Heart left ventricle (tissue), 16 donors: Measurements from ENCODE around the gene AFF3. TPM values are rescaled to one million over a fixed set of nuclear protein-coding genes. Genes with fewer than 3 reads are reported as not detected.
"Not testable (repeated sequence)": the region's sequence is repeated elsewhere in the genome, so short reads cannot be mapped to it uniquely, and the experiment has no call there.

Experiments
- ATAC-seq, 4 donors: fragments of 200-7000 bp; cut with Tn5 transposase; one replicate each; pipeline ENCODE4 v1.9.1; 2020 to 2022; ENCODE audit warnings: moderate library complexity in 4 of 4, mild to moderate bottlenecking in 3 of 4, moderate number of reproducible peaks in 1 of 4
- DNase-seq, 5 donors: peaks; one replicate each; pipeline ENCODE4 v3.0.0-alpha.2; 2020
- H3K27ac ChIP-seq, 12 donors: fragments of 200-600 bp; sonication (generic) in 4 of 12; one replicate each; pipeline versions ENCODE4 v1.5.0 to v1.8.0; 2016 to 2022; ENCODE audit warnings: mild to moderate bottlenecking in 2 of 12
- H3K27me3 ChIP-seq, 9 donors: fragments of 200-600 bp; sonication (generic) in 2 of 9; one replicate each; pipeline versions ENCODE4 v1.5.1 to v1.8.0; 2016 to 2022; ENCODE audit warnings: mild to moderate bottlenecking in 3 of 9
- H3K36me3 ChIP-seq, 9 donors: fragments of 200-600 bp; sonication (generic) in 2 of 9; one replicate each; pipeline versions ENCODE4 v1.5.0 to v1.8.0; 2018 to 2022; ENCODE audit warnings: mild to moderate bottlenecking in 2 of 9
- H3K4me1 ChIP-seq, 12 donors: fragments of 200-600 bp; sonication (generic) in 4 of 12; one replicate each; pipeline versions ENCODE4 v1.5.0 to v1.8.0; 2016 to 2022; ENCODE audit warnings: mild to moderate bottlenecking in 3 of 12
- H3K4me3 ChIP-seq, 12 donors: fragments of 200-600 bp; sonication (generic) in 4 of 12; one replicate each; pipeline versions ENCODE4 v1.5.0 to v1.8.0; 2017 to 2022; ENCODE audit warnings: mild to moderate bottlenecking in 9 of 12, moderate library complexity in 4 of 12
- H3K9me3 ChIP-seq, 12 donors: fragments of 200-600 bp; sonication (generic) in 4 of 12; one replicate each; pipeline versions ENCODE4 v1.5.0 to v1.8.0; 2016 to 2022; ENCODE audit warnings: mild to moderate bottlenecking in 1 of 12
- POLR2A ChIP-seq, 2 donors: fragments of 450-650 bp; IDR thresholded peaks; one replicate each; pipeline ENCODE4 v1.6.1; 2017; ENCODE audit warnings: antibody characterized with exemption in 2 of 2, mild to moderate bottlenecking in 2 of 2, moderate library complexity in 2 of 2
- WGBS, 4 donors: extraction: QIAGEN DNeasy Blood & Tissue Kit in 2 of 4; methylation state at CpG; one replicate each; pipeline versions ENCODE4 v1.1.5 to v1.1.7; 2013 to 2018; 5-methylcytosine and 5-hydroxymethylcytosine counted together
- intact Hi-C, 10 donors: fragments of 100-400 bp; cut with DNase I; formaldehyde crosslinking; loops; one replicate each; pipeline versions ENCODE4 v1.11.1 to v1.14.2; 2022
- polyA plus RNA-seq, 2 donors: library from polyadenylated mRNA; stranded (reverse); fragments of 200-250 nt; gene quantifications; one replicate each; pipeline ENCODE4 v1.2.3, GENCODE V29; 2013
- total RNA-seq, 9 donors: library from RNA; depleted of rRNA in 2 of 9; stranded (reverse); fragments of >200 nt in 2 of 9; fragmentation: NEBNext Ultra II Directional in 3 of 9; extraction: Animal tissue kit (Norgen Biotek cat#: 25700) in 3 of 9; gene quantifications; one replicate each; pipeline versions ENCODE4 v1.1.0 to v1.2.4, GENCODE V29; 2016 to 2023
- TF ChIP-seq, protein P1 (sequence below), 12 donors: fragments of 200-600 bp; sonication (generic) in 4 of 12; IDR thresholded peaks; one replicate each; pipeline versions ENCODE4 v1.5.0 to v1.8.0; 2018 to 2022; ENCODE audit warnings: antibody characterized with exemption in 12 of 12, mild to moderate bottlenecking in 5 of 12
- donor health status: ischemic (EF 13 %, LVEDD 7.1; RV severe dilation, severe dysfunction).
- donor health status: healthy with polysubstance abuse.
- donor health status: DM: no; HTN: yes; CAD: no.
- donor health status: DM: no; HTN: no; CAD: no.
- donor health status: ischemic (EF 25% LVEDD 6.9; RV normal size, moderate dysfunction).
- donor health status: ischemic (EF 25% LVEDD 5.7; RV mildly dilated, moderate dysfunction).
- donor health status: healthy.
- donor health status: DM: yes; HTN: yes; CAD: no.
- donor health status: ischemic (EF 35%, LVEDD 5.7; RV mildly dilated, moderate dysfunction).
- donor health status: nonischemic (EF 11% LVEDD 7.7; RV severe dilation, severe dysfunction).
- donor health status: DM: yes; HTN: yes; CAD: no.
- donor health status: PGD.
- donor health status: ischemic (EF 29% LVEDD 5.4; RV normal size, mild dysfunction).
- donor health status: nonischemic (EF 23%, LVEDD 6.1; RV moderate dilation, normal function).

Gene AFF3
- total and polyA plus RNA-seq, 11 donors, result 1.3 to 15.5 (median 4.7) TPM

DNA sequence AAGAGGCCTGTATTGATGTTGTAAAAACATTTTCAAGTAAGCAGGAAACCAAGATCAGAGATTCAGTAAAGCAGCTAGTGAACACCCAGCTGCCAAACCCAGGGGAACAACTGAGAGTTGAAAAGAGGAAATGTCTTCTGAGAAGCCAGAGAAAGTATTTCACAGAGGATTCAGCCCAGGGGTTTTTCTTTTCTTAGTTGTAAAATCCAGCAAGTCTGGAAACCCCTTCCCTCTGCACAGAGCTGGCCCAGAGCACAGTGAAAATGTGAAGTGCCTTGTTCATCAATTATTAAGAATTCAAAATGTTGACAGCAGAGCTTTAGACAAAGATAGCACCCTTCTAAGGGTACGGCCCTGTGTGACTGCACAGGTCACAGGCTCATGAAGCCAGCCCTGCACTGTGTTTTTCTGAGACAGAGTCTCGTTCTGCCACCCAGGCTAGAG is 28.4 kb downstream of the AFF3 start:
- no peak for ATAC-seq
- Histone ChIP-seq H3K9me3 (peaks cover 0 to 21% (median 0%) of the 10 kb centered on the region in 12 donors), H3K4me1 (no peaks in the 10 kb centered on the region), H3K36me3 (no peaks in the 10 kb centered on the region), H3K27ac (no peak overlapping the region), H3K4me3 (no peak overlapping the region), H3K27me3 (no peaks in the 10 kb centered on the region)
- intact Hi-C loops, result loop anchor here in 2 of 10 donors (10.0 kb wide), 2 partner anchors 121 to 131 kb away; no protein-coding TSS in a partner anchor
- TF ChIP-seq, protein P1, sequence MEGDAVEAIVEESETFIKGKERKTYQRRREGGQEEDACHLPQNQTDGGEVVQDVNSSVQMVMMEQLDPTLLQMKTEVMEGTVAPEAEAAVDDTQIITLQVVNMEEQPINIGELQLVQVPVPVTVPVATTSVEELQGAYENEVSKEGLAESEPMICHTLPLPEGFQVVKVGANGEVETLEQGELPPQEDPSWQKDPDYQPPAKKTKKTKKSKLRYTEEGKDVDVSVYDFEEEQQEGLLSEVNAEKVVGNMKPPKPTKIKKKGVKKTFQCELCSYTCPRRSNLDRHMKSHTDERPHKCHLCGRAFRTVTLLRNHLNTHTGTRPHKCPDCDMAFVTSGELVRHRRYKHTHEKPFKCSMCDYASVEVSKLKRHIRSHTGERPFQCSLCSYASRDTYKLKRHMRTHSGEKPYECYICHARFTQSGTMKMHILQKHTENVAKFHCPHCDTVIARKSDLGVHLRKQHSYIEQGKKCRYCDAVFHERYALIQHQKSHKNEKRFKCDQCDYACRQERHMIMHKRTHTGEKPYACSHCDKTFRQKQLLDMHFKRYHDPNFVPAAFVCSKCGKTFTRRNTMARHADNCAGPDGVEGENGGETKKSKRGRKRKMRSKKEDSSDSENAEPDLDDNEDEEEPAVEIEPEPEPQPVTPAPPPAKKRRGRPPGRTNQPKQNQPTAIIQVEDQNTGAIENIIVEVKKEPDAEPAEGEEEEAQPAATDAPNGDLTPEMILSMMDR (IDR thresholded peaks at IDR 0.05), result no peak
- no peak for TF ChIP-seq POLR2A (IDR thresholded peaks at IDR 0.05)
- DNase-seq, result no peak
- WGBS, 4 donors, result 73 to 83% (median 80%) methylated on average over 2 of the region's 2 CpGs

- intact Hi-C loops, result loop anchor here in 2 of 10 donors (10.0 kb wide), 2 partner anchors 124 to 134 kb away; no protein-coding TSS in a partner anchor
- Histone ChIP-seq H3K4me3 (no peak overlapping the region), H3K4me1 (peaks cover 0 to 13% (median 1%) of the 10 kb centered on the region in 12 donors), H3K27me3 (peaks cover 0 to 11% (median 0%) of the 10 kb centered on the region in 9 donors), H3K9me3 (peaks cover 0 to 2% (median 0%) of the 10 kb centered on the region in 12 donors), H3K27ac (no peak overlapping the region), H3K36me3 (no peaks in the 10 kb centered on the region)
- 64 to 86% (median 69%) methylated on average over 2 of the region's 2 CpGs for WGBS, 4 donors
- ATAC-seq (no peak), DNase-seq (no peak)
- TF ChIP-seq, protein P1 (IDR thresholded peaks at IDR 0.05), result no peak
- no peak for TF ChIP-seq POLR2A (IDR thresholded peaks at IDR 0.05)
Observed at GRCh38 chr2:100110614-100111000, 31.8 kb downstream of the AFF3 start.

DNA sequence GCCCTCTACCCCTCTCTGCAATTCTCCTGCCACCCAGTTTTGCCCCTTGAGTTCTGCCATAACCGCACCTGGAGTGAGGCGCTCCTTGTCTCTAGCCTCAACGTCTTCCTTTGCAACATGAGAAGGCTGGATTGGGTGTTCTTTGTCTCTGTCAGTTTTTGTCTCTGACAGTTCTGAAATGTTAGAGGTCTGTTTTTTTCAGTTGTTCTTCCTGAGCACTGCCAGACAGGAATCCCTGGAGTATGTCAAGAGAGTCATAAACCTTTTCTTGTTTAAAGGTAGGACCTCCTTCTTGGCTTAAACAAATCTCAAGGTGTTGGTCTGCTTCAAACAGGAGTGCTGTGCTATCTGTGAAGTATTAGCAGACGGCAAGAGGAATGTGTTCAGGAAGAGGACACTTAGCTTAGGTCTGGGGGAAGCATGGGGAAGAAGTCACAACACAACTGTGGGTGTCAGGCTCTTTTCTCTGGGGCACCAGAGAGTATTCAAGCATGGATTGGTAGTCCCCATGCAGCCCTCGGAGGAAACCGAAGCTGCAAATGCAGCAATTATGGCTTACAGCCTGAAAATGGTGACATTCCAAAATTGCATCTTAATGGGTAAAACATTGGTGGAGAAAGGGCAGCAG is 32.3 kb downstream of the AFF3 start:
- DNase-seq (no peak), ATAC-seq (no peak)
- Histone ChIP-seq H3K9me3 (no peaks in the 10 kb centered on the region), H3K36me3 (no peaks in the 10 kb centered on the region), H3K4me3 (no peak overlapping the region), H3K27ac (no peak overlapping the region), H3K4me1 (peaks cover 0 to 17% (median 6%) of the 10 kb centered on the region in 12 donors), H3K27me3 (peaks cover 0 to 12% (median 0%) of the 10 kb centered on the region in 9 donors)
- intact Hi-C loops, result loop anchor here in 4 of 10 donors (5.0 to 10.0 kb wide), 4 partner anchors 115 to 383 kb away; no protein-coding TSS in a partner anchor
- no peak for TF ChIP-seq POLR2A (IDR thresholded peaks at IDR 0.05)
- TF ChIP-seq, protein P1 (IDR thresholded peaks at IDR 0.05), result no peak
- WGBS, 4 donors, result 70 to 75% (median 73%) methylated on average over 6 of the region's 6 CpGs

DNA sequence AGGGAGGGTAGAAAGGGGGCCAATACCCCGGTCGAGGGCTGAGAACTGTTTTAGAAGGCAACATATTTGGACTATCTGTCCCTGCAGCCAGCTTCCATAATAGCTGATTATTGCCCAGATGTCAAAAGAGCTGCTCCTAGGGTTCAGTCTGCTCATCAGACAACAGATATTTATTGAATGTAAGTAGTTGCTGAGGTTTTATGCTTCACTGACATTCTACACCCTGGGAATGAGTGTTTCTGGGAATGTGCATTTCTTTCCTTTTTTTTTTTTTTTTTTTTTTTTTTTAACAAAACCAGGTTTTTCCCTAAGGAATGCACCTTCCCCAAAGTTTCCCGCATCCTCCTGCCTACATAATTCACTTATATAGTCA is 33.8 kb downstream of the AFF3 start:
- DNase-seq, H3K27ac ChIP-seq, H3K36me3 ChIP-seq, H3K4me3 ChIP-seq, H3K9me3 ChIP-seq, ATAC-seq: not testable (repeated sequence)
- Histone ChIP-seq H3K27me3 (peaks cover 0 to 12% (median 0%) of the 10 kb centered on the region in 9 donors), H3K4me1 (peaks cover 0 to 17% (median 7%) of the 10 kb centered on the region in 12 donors)
- 66 to 82% (median 75%) methylated on average over 3 of the region's 3 CpGs for WGBS, 4 donors
- intact Hi-C loops, result loop anchor here in 2 of 10 donors (5.0 to 10.0 kb wide), 2 partner anchors 116 to 381 kb away; no protein-coding TSS in a partner anchor
